Activated CD8-positive, alpha-beta memory T cell treated with anti-CD3 and anti-CD28 coated beads for 36 hours (primary cell): ENCODE data around the gene SEMA6A. TPM values are rescaled to one million over a fixed set of nuclear protein-coding genes. Genes with fewer than 3 reads are reported as not detected.

ENCODE experiments used
- CTCF ChIA-PET: fragments of 350-600 bp; sonication (Branson Sonifier 250); formaldehyde crosslinking; loops from one replicate; lab custom pipeline; 2021; ENCODE audit warnings: antibody characterized with exemption; lab: Charles Lee
- POLR2A ChIA-PET: fragments of 350-600 bp; sonication (Branson Sonifier 250); formaldehyde crosslinking; loops from one replicate; lab custom pipeline; 2021; ENCODE audit warnings: antibody characterized with exemption; lab: Charles Lee
- total RNA-seq, 2 experiments: library from RNA; stranded (reverse); gene quantifications; one replicate each; pipeline ENCODE4 v1.2.3, GENCODE V29; 2021

The SEMA6A gene
- total RNA-seq, 2 experiments from 2014 or later, result not detected

GRCh38 chr5:116449458-116449857, 125.2 kb downstream of the SEMA6A start:
- CTCF ChIA-PET, result no interaction called here
- POLR2A ChIA-PET, result no interaction called here

GRCh38 chr5:116448870-116449427, 125.7 kb downstream of the SEMA6A start:
- POLR2A ChIA-PET, result no interaction called here
- CTCF ChIA-PET, result no interaction called here

GRCh38 chr5:116448450-116448849, 126.2 kb downstream of the SEMA6A start:
- POLR2A ChIA-PET, result no interaction called here

GRCh38 chr5:116446356-116447005, 128.1 kb downstream of the SEMA6A start:
- ChIA-PET POLR2A (no interaction called here), CTCF (no interaction called here)

More at GRCh38 chr5:116448450-116448849, 126.2 kb downstream of the SEMA6A start:
- CTCF ChIA-PET, result no interaction called here

GRCh38 chr5:116445311-116445710, 129.3 kb downstream of the SEMA6A start:
- POLR2A ChIA-PET, result no interaction called here
- CTCF ChIA-PET, result no interaction called here

GRCh38 chr5:116444373-116445295, 130.0 kb downstream of the SEMA6A start:
- CTCF ChIA-PET, result no interaction called here
- POLR2A ChIA-PET, result no interaction called here

GRCh38 chr5:116442931-116443551, 131.6 kb downstream of the SEMA6A start:
- POLR2A ChIA-PET, result no interaction called here
- CTCF ChIA-PET, result no interaction called here

GRCh38 chr5:116442095-116442534, 132.5 kb downstream of the SEMA6A start:
- ChIA-PET CTCF (no interaction called here), POLR2A (no interaction called here)

- ChIA-PET CTCF (no interaction called here), POLR2A (no interaction called here)
Observed at GRCh38 chr5:116441223-116441622, 133.4 kb downstream of the SEMA6A start.

- POLR2A ChIA-PET, result no interaction called here
- CTCF ChIA-PET, result no interaction called here
Observed at GRCh38 chr5:116440457-116441001, 134.1 kb downstream of the SEMA6A start.

- ChIA-PET POLR2A (no interaction called here), CTCF (no interaction called here)
Observed at GRCh38 chr5:116439905-116440304, 134.7 kb downstream of the SEMA6A start.

- ChIA-PET POLR2A (no interaction called here), CTCF (no interaction called here)
Observed at GRCh38 chr5:116438979-116439554, 135.6 kb downstream of the SEMA6A start.

- POLR2A ChIA-PET, result no interaction called here
- CTCF ChIA-PET, result no interaction called here
Observed at GRCh38 chr5:116437922-116438578, 136.6 kb downstream of the SEMA6A start.

GRCh38 chr5:116437351-116437705, 137.3 kb downstream of the SEMA6A start:
- CTCF ChIA-PET, result no interaction called here
- POLR2A ChIA-PET, result no interaction called here

GRCh38 chr5:116436674-116437350, 137.8 kb downstream of the SEMA6A start:
- CTCF ChIA-PET, result no interaction called here
- POLR2A ChIA-PET, result no interaction called here

- POLR2A ChIA-PET, result no interaction called here
- CTCF ChIA-PET, result no interaction called here
Observed at GRCh38 chr5:116428966-116429365, 145.7 kb downstream of the SEMA6A start.

- POLR2A ChIA-PET, result no interaction called here
Observed at GRCh38 chr5:116428413-116428812, 146.2 kb downstream of the SEMA6A start.

GRCh38 chr5:116424951-116425350, 149.7 kb downstream of the SEMA6A start:
- ChIA-PET POLR2A (no interaction called here), CTCF (no interaction called here)

More at GRCh38 chr5:116428413-116428812, 146.2 kb downstream of the SEMA6A start:
- CTCF ChIA-PET, result no interaction called here
